ENCODE measurements around the gene ARID5A. TPM values are rescaled to one million over a fixed set of nuclear protein-coding genes. Genes with fewer than 3 reads are reported as not detected.

Gene ARID5A
- total RNA-seq, 1 experiment from 2014 or later, result 13.9 TPM

GRCh38 chr2:96549967-96550786 is 13.6 kb downstream of the ARID5A start (continued):
- TF ChIP-seq CTCF (IDR thresholded peaks at IDR 0.05) (peak; percentile 95), E2F5 (CRISPR knock-in tag; IDR thresholded peaks at IDR 0.05) (peak; percentile 80; the same call in 1 of the 2 replicates), ATF6 (CRISPR knock-in tag; IDR thresholded peaks at IDR 0.05) (no peak), IRF1 (CRISPR knock-in tag; IDR thresholded peaks at IDR 0.05) (no peak)

- DNase-seq (ENCODE audit: low spot score) (no peak), ATAC-seq (no peak)
- Mint-ChIP-seq H3K27ac (no peak overlapping the region), H3K27me3 (ENCODE audit: low read depth) (no peaks in the 10 kb centered on the region; the same call in 1 of the 2 replicates), H3K36me3 (peaks cover 4% of the 10 kb centered on the region; the same call in 1 of the 2 replicates), H3K4me1 (peaks cover 31% of the 10 kb centered on the region), H3K4me3 (no peak overlapping the region), H3K9me3 (peaks cover 4% of the 10 kb centered on the region)
- TF ChIP-seq RELA (CRISPR knock-in tag; IDR thresholded peaks at IDR 0.05; ENCODE audit: borderline replicate concordance) (no peak), ATF3 (CRISPR knock-in tag; conservative IDR thresholded peaks at IDR 0.05) (no peak), NFYB (CRISPR knock-in tag; conservative IDR thresholded peaks at IDR 0.05; ENCODE audit: low read depth) (no peak), ZMAT4 (CRISPR knock-in tag; IDR thresholded peaks at IDR 0.05) (no peak), GABPB1 (CRISPR knock-in tag; IDR thresholded peaks at IDR 0.05) (no peak), FOXP4 (CRISPR knock-in tag; IDR thresholded peaks at IDR 0.05) (no peak), ZNF232 (CRISPR knock-in tag; IDR thresholded peaks at IDR 0.05) (no peak), USF1 (CRISPR knock-in tag; IDR thresholded peaks at IDR 0.05) (no peak), CDX4 (CRISPR knock-in tag; IDR thresholded peaks at IDR 0.05; ENCODE audit: borderline replicate concordance) (no peak), SP1 (CRISPR knock-in tag; conservative IDR thresholded peaks at IDR 0.05) (no peak), ETV6 (CRISPR knock-in tag; IDR thresholded peaks at IDR 0.05) (no peak), E2F5 (CRISPR knock-in tag; IDR thresholded peaks at IDR 0.05) (no peak), PREB (CRISPR knock-in tag; IDR thresholded peaks at IDR 0.05; ENCODE audit: borderline replicate concordance) (no peak), NFE2L1 (CRISPR knock-in tag; IDR thresholded peaks at IDR 0.05) (no peak)
- CTCF ChIA-PET, result interaction anchor here (0.7 to 4.4 kb wide), 33 partner anchors 8 to 307 kb away, joined by 3 to 117 read pairs (median 8); partner anchors contain the start of genes ANKRD39, ARID5A, CNNM3 and CNNM4
- POLR2A ChIA-PET, result no interaction called here
Measured at GRCh38 chr2:96550787-96551604, 14.4 kb downstream of the ARID5A start.
